ENCODE data around the gene IL17RC. TPM values are rescaled to one million over a fixed set of nuclear protein-coding genes. Genes with fewer than 3 reads are reported as not detected.
"Not testable (repeated sequence)": the region's sequence is repeated elsewhere in the genome, so short reads cannot be mapped to it uniquely, and the experiment has no call there.

IL17RC gene
- total and polyA plus RNA-seq, 5 experiments from 2014 or later: 0.39 to 10.0 (median 9.5) TPM

- Mint-ChIP-seq H3K36me3 (no peaks in the 10 kb centered on the region), H3K27ac (peak overlapping the region in 1 of 10 donors; percentile 39), H3K4me3 (no peak overlapping the region), H3K4me1 (peaks cover 0 to under 1% (median 0%) of the 10 kb centered on the region in 4 donors), H3K9me3 (no peaks in the 10 kb centered on the region), H3K27me3 (peaks cover 0 to 2% (median 0%) of the 10 kb centered on the region in 5 donors)
- ATAC-seq (no peak), DNase-seq (no peak)
- POLR2A ChIA-PET: interaction anchor here (0.6 to 1.2 kb wide), 2 partner anchors 9 to 28 kb away, joined by 3 read pairs; no protein-coding TSS in a partner anchor
Measured at GRCh38 chr3:9884555-9885165, 32.2 kb upstream of the IL17RC start.

GRCh38 chr3:9886328-9886727 lies 30.6 kb upstream of the IL17RC start:
- POLR2A ChIA-PET: interaction anchor here (0.7 kb wide), 1 partner anchor 93 kb away, joined by 4 read pairs; no protein-coding TSS in a partner anchor
- Mint-ChIP-seq H3K36me3 (no peaks in the 10 kb centered on the region), H3K4me1 (peaks cover 4 to 9% (median 7%) of the 10 kb centered on the region in 4 donors), H3K27me3 (no peaks in the 10 kb centered on the region), H3K4me3 (no peak overlapping the region), H3K9me3 (peaks cover 0 to 2% (median 0%) of the 10 kb centered on the region in 9 donors), H3K27ac (no peak overlapping the region)
- ATAC-seq (no peak), DNase-seq (no peak)

GRCh38 chr3:9887480-9887879 lies 29.4 kb upstream of the IL17RC start:
- POLR2A ChIA-PET: no interaction called here
- Mint-ChIP-seq H3K4me3 (no peak overlapping the region), H3K9me3 (peaks cover 0 to 2% (median 0%) of the 10 kb centered on the region in 9 donors), H3K4me1 (peaks cover 6 to 16% (median 16%) of the 10 kb centered on the region in 4 donors), H3K27ac (no peak overlapping the region), H3K27me3 (no peaks in the 10 kb centered on the region), H3K36me3 (peaks cover 0 to 4% (median 0%) of the 10 kb centered on the region in 3 donors)
- DNase-seq (no peak), ATAC-seq (no peak)

- POLR2A ChIA-PET: interaction anchor here (3.5 kb wide), 1 partner anchor 44 kb away, joined by 52 read pairs; the partner anchor contains the start of gene CRELD1
- no peak for DNase-seq
Measured at GRCh38 chr3:9888540-9888939, 28.4 kb upstream of the IL17RC start.

GRCh38 chr3:9889405-9889804 lies 27.5 kb upstream of the IL17RC start:
- H3K4me1 Mint-ChIP-seq: peaks cover 17 to 34% (median 33%) of the 10 kb centered on the region in 4 donors
- DNase-seq (no peak), ATAC-seq (no peak)
- H3K27me3 Mint-ChIP-seq: no peaks in the 10 kb centered on the region
- H3K4me3 Mint-ChIP-seq: peak overlapping the region in 5 of 10 donors; percentile 93 to 99 (median 97)
- H3K27ac Mint-ChIP-seq: peak overlapping the region in 9 of 10 donors; percentile 94 to 100 (median 100)
- H3K36me3 Mint-ChIP-seq: peaks cover 5 to 23% (median 6%) of the 10 kb centered on the region in 3 donors
- H3K9me3 Mint-ChIP-seq: peaks cover 0 to 2% (median 0%) of the 10 kb centered on the region in 9 donors
- POLR2A ChIA-PET: interaction anchor here (0.6 to 3.5 kb wide), 8 partner anchors 12 to 493 kb away, joined by 3 to 52 read pairs (median 7); partner anchors contain the start of genes CRELD1, IL17RE and TTLL3

More at GRCh38 chr3:9888540-9888939, 28.4 kb upstream of the IL17RC start:
- H3K36me3 Mint-ChIP-seq: peaks cover 0 to 15% (median 3%) of the 10 kb centered on the region in 3 donors
- peaks cover 0 to 2% (median 0%) of the 10 kb centered on the region in 9 donors for H3K9me3 Mint-ChIP-seq
- no peak overlapping the region for H3K4me3 Mint-ChIP-seq
- H3K4me1 Mint-ChIP-seq: peaks cover 13 to 27% (median 25%) of the 10 kb centered on the region in 4 donors
- no peaks in the 10 kb centered on the region for H3K27me3 Mint-ChIP-seq
- peak overlapping the region in 1 of 10 donors; percentile 35 for H3K27ac Mint-ChIP-seq
- no peak for ATAC-seq

GRCh38 chr3:9890249-9891071 lies 26.4 kb upstream of the IL17RC start, which contains the start of gene JAGN1:
Gene JAGN1 (plus strand): TSS chr3:9890610. CDS start chr3:9890723, 113 bp downstream.
- ATAC-seq (peak; percentile 89 to 92), DNase-seq (peak; percentile 83 to 95 (median 90))
- H3K4me1 Mint-ChIP-seq: peaks cover 20 to 42% (median 39%) of the 10 kb centered on the region in 4 donors
- H3K36me3 Mint-ChIP-seq: peaks cover 5 to 30% (median 6%) of the 10 kb centered on the region in 3 donors
- POLR2A ChIA-PET: interaction anchor here (0.5 to 3.5 kb wide), 24 partner anchors 11 to 527 kb away, joined by 3 to 52 read pairs (median 4); partner anchors contain the start of genes ARPC4, BRPF1, CRELD1 and IL17RE
- H3K9me3 Mint-ChIP-seq: peaks cover 0 to 2% (median 0%) of the 10 kb centered on the region in 9 donors
- peak within 1 kb of the TSS; percentile 94 to 100 (median 100) for H3K27ac Mint-ChIP-seq
- peak within 1 kb of the TSS; percentile 93 to 99 (median 96) for H3K4me3 Mint-ChIP-seq
- H3K27me3 Mint-ChIP-seq: no peaks in the 10 kb centered on the region

- Mint-ChIP-seq H3K4me1 (peaks cover 23 to 49% (median 44%) of the 10 kb centered on the region in 4 donors), H3K27me3 (no peaks in the 10 kb centered on the region)
- peak in 1 of 2 donors; percentile 0 for ATAC-seq
Measured at GRCh38 chr3:9891072-9891622, 25.8 kb upstream of the IL17RC start.

GRCh38 chr3:9893739-9894138 lies 23.2 kb upstream of the IL17RC start:
- Mint-ChIP-seq H3K4me3 (peak overlapping the region in 3 of 10 donors; percentile 8 to 45 (median 18)), H3K27me3 (no peaks in the 10 kb centered on the region), H3K36me3 (peaks cover 5 to 30% (median 6%) of the 10 kb centered on the region in 3 donors), H3K27ac (peak overlapping the region in 7 of 10 donors; percentile 26 to 81 (median 73)), H3K4me1 (peaks cover 29 to 66% (median 60%) of the 10 kb centered on the region in 4 donors), H3K9me3 (peaks cover 0 to 2% (median 0%) of the 10 kb centered on the region in 9 donors)
- POLR2A ChIA-PET: interaction anchor here (1.0 to 3.9 kb wide), 4 partner anchors 10 to 93 kb away, joined by 3 to 17 read pairs (median 6); partner anchors contain the start of genes CRELD1 and EMC3
- ATAC-seq: no peak
- DNase-seq: no peak

More at GRCh38 chr3:9891072-9891622, 25.8 kb upstream of the IL17RC start:
- POLR2A ChIA-PET: interaction anchor here (0.5 to 3.5 kb wide), 17 partner anchors 10 to 528 kb away, joined by 3 to 52 read pairs (median 4); partner anchors contain the start of genes BRPF1, CRELD1, IL17RE and MTMR14
- Mint-ChIP-seq H3K27ac (peak overlapping the region; percentile 94 to 100 (median 100)), H3K36me3 (peaks cover 5 to 30% (median 6%) of the 10 kb centered on the region in 3 donors), H3K9me3 (peaks cover 0 to 2% (median 0%) of the 10 kb centered on the region in 9 donors), H3K4me3 (peak overlapping the region; percentile 93 to 99 (median 96))
- no peak for DNase-seq

- not testable (repeated sequence) for H3K4me3 Mint-ChIP-seq, ATAC-seq, H3K9me3 Mint-ChIP-seq, DNase-seq, H3K27me3 Mint-ChIP-seq
- peak overlapping the region in 7 of 10 donors; percentile 9 to 79 (median 61) for H3K27ac Mint-ChIP-seq
- peaks cover 5 to 30% (median 6%) of the 10 kb centered on the region in 3 donors for H3K36me3 Mint-ChIP-seq
- POLR2A ChIA-PET: interaction anchor here (3.9 kb wide), 1 partner anchor 38 kb away, joined by 17 read pairs; the partner anchor contains the start of gene CRELD1
- H3K4me1 Mint-ChIP-seq: peaks cover 27 to 64% (median 58%) of the 10 kb centered on the region in 4 donors
Measured at GRCh38 chr3:9895715-9896114, 21.2 kb upstream of the IL17RC start.

- Mint-ChIP-seq H3K27ac (peak overlapping the region in 9 of 10 donors; percentile 41 to 84 (median 64)), H3K36me3 (peaks cover 5 to 30% (median 6%) of the 10 kb centered on the region in 3 donors), H3K4me1 (peaks cover 22 to 61% (median 56%) of the 10 kb centered on the region in 4 donors)
- POLR2A ChIA-PET: interaction anchor here (1.3 kb wide), 1 partner anchor 37 kb away, joined by 4 read pairs; the partner anchor contains the start of gene CRELD1
- not testable (repeated sequence) for H3K27me3 Mint-ChIP-seq, DNase-seq, H3K9me3 Mint-ChIP-seq, ATAC-seq, H3K4me3 Mint-ChIP-seq
Measured at GRCh38 chr3:9896755-9897407, 20.0 kb upstream of the IL17RC start.

Data from naive thymus-derived CD8-positive, alpha-beta T cell (primary cell).